LoVo (cell line): Measurements from ENCODE around the gene ACYP1.
A peak's percentile ranks its signal among the peaks of the same experiment; 100 is the strongest.
"Not testable (repeated sequence)": the region's sequence is repeated elsewhere in the genome, so short reads cannot be mapped to it uniquely, and the experiment has no call there.

Experiments
- DNase-seq: peaks from one replicate; pipeline ENCODE4 v3.0.0-alpha.2; 2016; ENCODE audit warnings: low spot score

ACYP1 gene

DNA sequence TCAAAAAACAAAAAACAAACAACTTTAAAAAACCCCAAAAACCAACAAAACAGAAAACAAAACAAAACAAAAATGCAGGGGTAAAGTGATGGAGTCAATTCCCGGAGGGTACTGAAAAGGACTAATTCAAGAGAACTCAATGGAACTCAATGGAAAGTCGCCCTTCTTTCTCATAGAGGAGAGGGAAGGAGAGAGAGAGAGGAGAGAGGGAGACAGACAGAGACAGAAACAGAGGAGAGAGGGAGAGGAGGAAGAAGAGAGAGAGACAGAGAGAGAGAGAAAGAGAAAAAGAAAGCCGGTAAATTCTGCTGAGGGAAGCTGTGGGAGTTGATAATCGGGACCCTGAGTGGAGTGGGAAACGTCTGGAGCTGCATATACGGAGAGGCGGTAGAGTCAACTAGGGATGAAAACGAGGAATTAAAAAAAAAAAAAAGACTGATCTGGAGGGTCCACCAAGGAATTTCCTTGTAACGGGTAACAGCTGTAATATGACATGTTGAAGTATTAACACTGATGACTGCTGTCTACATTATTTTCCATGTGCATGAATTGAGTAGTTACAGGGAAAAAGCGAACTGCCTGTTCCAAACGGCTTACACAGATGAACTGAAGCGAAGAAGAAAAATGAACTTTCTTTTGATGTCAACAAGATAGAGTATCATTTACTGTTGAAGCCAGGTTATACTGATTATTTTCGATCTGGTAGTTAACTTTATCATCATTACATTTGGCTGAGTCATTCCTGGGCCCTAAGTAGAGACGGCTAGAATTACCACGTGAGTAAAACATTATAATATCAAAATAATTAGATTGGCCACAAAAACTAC is 4.7 kb upstream of the ACYP1 start:
- DNase-seq: no peak

- DNase-seq: not testable (repeated sequence)
These were observed 3.9 kb upstream of the ACYP1 start for GRCh38 chr14:75067765-75068164.

DNA sequence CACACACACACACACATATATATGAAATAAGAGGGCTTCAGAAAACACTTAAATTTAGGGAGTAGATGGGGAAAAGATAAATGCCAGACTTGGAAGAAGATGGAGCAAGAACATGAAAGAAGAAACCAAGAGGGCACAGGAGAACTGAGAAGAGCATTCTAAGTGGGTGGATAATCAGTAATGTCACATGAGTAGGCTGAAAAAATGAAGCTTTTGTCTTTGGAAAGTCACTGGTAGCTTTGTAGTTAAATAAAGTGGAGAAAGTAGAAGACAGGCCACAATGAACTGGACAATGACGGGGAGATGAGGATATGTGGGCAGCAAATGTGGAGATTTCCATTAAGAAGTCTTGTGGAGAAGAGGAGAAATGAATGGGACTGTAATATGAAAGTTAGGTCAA is 3.4 kb upstream of the ACYP1 start:
- DNase-seq: no peak

GRCh38 chr14:75066691-75067090 is 2.9 kb upstream of the ACYP1 start:
- no peak for DNase-seq

DNA sequence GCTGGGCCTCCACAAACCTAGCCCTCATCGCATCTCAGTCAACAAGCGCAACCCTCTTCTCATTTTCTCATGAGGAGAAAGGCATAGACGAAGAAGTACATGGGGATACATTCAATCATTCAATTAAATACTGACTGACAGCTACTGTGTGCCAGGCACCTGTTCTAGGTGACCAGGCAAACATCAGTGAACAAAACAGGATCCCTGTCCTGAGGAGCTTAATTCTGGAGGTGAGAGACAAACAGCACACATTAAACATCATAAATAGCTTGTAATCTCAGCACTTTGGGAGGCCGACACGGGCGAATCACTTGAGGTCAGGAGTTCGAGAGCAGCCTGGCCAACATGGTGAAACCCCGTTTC is 362 bp upstream of the ACYP1 start:
- no peak for DNase-seq

GRCh38 chr14:75063013-75063412 is 811 bp downstream of the ACYP1 start:
- no peak for DNase-seq

DNA sequence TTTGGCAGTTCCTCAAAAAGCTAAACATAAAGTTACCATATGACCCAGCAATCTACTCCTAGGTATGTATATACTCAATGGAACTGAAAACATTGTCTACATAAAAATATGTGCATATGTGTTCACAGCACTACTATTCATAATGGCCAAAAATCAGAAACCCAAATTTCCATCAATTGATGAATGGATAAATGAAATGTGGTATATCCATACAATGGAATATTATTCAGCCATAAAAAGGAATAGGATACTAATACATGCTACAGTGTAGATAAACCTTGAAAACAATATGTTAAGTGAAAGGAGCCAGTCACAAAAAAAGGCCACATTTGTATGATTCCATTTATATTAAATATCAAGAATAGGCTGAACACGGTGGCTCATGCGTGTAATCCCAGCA is 3.4 kb downstream of the ACYP1 start:
- DNase-seq: no peak

- DNase-seq: no peak
These were observed 4.2 kb downstream of the ACYP1 start for GRCh38 chr14:75059642-75060041.

- DNase-seq: no peak
These were observed 9.4 kb downstream of the ACYP1 start for GRCh38 chr14:75054421-75054820.

DNA sequence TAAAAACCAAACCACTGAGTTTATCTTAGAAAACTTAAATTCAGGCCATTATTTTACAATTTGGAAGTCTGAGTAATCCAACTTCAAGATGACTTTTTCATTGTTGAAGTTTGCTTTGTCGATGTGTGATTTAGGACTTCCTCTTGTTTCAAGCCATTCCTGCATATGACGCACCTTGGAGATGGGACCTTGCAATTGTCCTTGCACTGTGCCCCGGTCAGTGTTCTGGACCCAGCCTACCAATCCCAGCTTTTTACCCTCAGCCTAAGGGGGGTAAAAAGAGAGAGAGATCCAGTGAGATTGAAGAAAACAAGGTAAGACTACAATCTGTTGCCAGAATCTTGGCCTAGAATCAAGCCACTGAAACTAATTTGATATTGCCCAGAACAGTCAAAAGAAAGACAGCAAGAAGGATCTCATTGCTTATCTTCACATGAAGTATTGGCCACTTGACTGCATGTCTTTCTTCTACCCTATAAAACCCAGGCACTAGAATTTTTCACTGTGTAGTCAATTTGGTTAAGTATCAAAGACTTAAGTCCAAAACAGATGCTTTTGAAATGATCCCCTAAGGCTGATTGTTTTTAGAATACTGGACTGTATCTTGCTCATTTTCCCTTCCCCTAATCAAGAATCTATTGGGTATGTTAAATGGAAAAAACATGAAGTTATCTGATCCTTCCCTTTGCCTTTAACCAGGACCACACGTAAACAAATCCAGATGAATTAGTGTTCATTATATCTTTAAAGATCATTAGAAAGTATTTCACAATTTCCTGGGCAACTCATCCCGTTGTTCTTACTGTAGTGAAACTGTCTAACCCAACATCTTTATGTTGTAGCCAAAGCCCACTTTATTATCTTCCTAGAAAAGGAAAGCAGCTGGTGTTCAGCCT is 10.2 kb downstream of the ACYP1 start:
- no peak for DNase-seq

GRCh38 chr14:75051556-75051899 is 12.3 kb downstream of the ACYP1 start:
- no peak for DNase-seq

- DNase-seq: peak; percentile 89
These were observed 12.8 kb downstream of the ACYP1 start, which contains the start of gene MLH3 for GRCh38 chr14:75050852-75051555. Gene MLH3, minus strand, starts transcription at chr14:75051467. Its CDS starts 1,812 bp downstream, at chr14:75049655.

GRCh38 chr14:75049731-75050201 is 14.1 kb downstream of the ACYP1 start:
- DNase-seq: no peak

DNA sequence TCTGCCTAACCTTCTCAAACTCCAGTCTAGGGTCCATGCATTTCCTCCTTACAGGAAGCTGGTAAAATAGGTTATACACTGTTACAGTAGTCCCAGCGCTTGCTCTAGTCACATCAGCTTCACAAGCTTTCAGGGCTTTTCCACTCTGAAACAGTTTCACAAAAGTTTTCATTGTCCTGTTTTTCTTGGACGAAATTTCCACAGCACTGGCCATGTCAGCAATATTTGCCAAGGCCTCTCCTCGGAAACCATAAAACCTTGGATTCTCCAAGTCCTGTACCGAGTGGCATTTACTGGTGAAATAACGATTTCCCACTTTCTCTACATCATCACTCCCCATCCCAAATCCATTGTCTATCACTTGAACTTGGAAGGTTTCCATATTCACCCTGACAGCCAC is 14.7 kb downstream of the ACYP1 start:
- no peak for DNase-seq

GRCh38 chr14:75048101-75048500 is 15.7 kb downstream of the ACYP1 start:
- no peak for DNase-seq

- DNase-seq: no peak
These were observed 16.3 kb downstream of the ACYP1 start for GRCh38 chr14:75047506-75047905.

DNA sequence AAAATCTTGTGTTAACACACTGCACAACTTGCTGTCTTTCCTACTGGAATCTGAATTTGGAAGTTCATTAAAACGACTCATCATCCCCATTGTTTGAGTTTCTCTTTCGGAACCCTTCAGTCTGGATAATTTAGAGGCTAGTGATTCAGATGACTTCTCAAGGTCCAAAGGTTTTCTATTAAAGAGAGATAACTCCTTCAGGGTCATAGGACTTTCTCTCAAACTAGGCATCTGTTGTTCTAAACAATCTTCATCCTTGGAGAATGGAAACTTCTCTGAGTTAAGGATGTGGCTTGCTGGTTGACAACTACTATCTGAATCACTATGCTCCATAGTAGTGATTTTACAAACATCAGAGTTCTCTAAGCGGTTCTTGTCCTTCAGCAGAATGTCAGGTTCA is 16.9 kb downstream of the ACYP1 start:
- DNase-seq: no peak

DNA sequence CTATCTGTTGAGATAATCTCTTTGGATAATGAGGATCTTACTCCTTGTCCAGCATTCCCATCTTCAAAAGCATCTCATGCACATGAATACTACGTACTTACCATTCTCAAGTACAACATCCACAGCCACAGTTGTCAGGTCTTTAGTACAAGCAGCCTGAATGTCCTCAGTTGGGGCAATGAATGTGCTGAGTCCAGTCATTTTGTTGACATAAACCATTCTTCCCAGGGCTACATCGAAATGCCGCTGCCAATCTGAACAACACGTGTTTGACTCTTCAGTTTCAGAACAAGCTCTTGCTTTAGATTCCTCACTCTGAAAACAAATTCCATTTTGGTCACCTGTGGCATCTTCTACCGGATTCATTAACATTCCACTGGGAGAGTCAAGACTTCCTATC is 17.5 kb downstream of the ACYP1 start:
- DNase-seq: no peak

- DNase-seq: no peak
These were observed 19.1 kb downstream of the ACYP1 start for GRCh38 chr14:75044752-75045151.

GRCh38 chr14:75044322-75044721 is 19.5 kb downstream of the ACYP1 start:
- DNase-seq: peak; percentile 16

GRCh38 chr14:75042035-75042434 is 21.8 kb downstream of the ACYP1 start:
- no peak for DNase-seq

DNA sequence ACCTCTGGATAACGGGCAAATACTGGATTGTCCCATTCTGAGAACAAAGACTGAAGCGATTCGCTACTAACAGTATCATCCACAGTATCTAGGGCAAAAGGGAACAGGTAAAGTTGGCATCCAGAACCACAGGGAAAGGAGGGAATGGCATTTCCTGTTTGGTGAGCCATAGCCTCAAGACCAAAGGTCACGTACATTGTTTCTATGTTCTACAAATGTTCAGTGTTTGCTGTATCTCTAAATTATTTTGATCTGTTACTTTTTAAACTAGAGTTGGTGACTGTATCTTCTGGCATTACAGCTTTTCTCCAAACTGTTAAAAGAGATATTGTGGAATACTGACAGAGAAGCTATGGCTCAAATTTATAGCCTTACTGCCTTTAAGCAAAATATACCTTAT is 22.2 kb downstream of the ACYP1 start:
- DNase-seq: peak; percentile 80

GRCh38 chr14:75040959-75041358 is 22.9 kb downstream of the ACYP1 start:
- DNase-seq: no peak
